CD14-positive monocyte (primary cell): ENCODE results near the gene EIF4EBP3. TPM values are rescaled to one million over a fixed set of nuclear protein-coding genes. Genes with fewer than 3 reads are reported as not detected.

Source experiments
- DNase-seq, 3 donors: peaks; one replicate each; pipeline ENCODE4 v3.0.0-alpha.2; 2011 to 2022
- H2AFZ ChIP-seq: 2 replicates; pipeline ENCODE4 v1.6.0; 2012; ENCODE audit warnings: mild to moderate bottlenecking, low read depth, low read length, inconsistent platforms; ENCODE audit not compliant: insufficient read depth, poor library complexity, severe bottlenecking
- H3K27ac ChIP-seq, 2 donors: 1 replicate in 1 of 2; 2 replicates in 1 of 2; pipeline ENCODE4 v1.5.1; 2012 to 2013; ENCODE audit warnings: low read length in 2 of 2, control low read depth in 1 of 2, inconsistent platforms in 1 of 2, low read depth in 1 of 2, mild to moderate bottlenecking in 1 of 2
- H3K27me3 ChIP-seq, 2 donors: one replicate each; pipeline versions ENCODE4 v1.6.0 to v1.6.1; 2011 to 2013; ENCODE audit warnings: low read length in 2 of 2; ENCODE audit not compliant: control insufficient read depth in 2 of 2, insufficient read depth in 2 of 2
- H3K36me3 ChIP-seq, 2 donors: replicated peaks in 1 of 2; 1 replicate in 1 of 2; 2 replicates in 1 of 2; pipeline versions ENCODE4 v1.5.1 to v1.6.1; 2012 to 2013; ENCODE audit warnings: low read length in 2 of 2, control low read depth in 1 of 2, inconsistent platforms in 1 of 2, mild to moderate bottlenecking in 1 of 2; ENCODE audit not compliant: insufficient read depth in 2 of 2, control insufficient read depth in 1 of 2
- H3K4me1 ChIP-seq, 2 donors: 1 replicate in 1 of 2; 2 replicates in 1 of 2; pipeline versions ENCODE4 v1.5.1 to v1.6.1; 2012 to 2013; ENCODE audit warnings: low read length in 2 of 2, control low read depth in 1 of 2, inconsistent platforms in 1 of 2, mild to moderate bottlenecking in 1 of 2, moderate library complexity in 1 of 2; ENCODE audit not compliant: insufficient read depth in 2 of 2, control insufficient read depth in 1 of 2
- H3K4me2 ChIP-seq: replicated peaks from 2 replicates; pipeline ENCODE3; 2012; ENCODE audit warnings: low read length, moderate library complexity, mild to moderate bottlenecking; ENCODE audit not compliant: poor library complexity, severe bottlenecking; ENCODE audit errors: extremely low read depth
- H3K4me3 ChIP-seq, 3 experiments: fragments of 200-600 bp in 1 of 3; sonication (generic) in 1 of 3; replicated peaks in 1 of 3; 1 replicate in 2 of 3; 2 replicates in 1 of 3; pipeline ENCODE4 v1.5.1; 2011 to 2013; ENCODE audit warnings: low read length in 3 of 3, mild to moderate bottlenecking in 3 of 3, control low read depth in 2 of 3, low read depth in 2 of 3, inconsistent platforms in 1 of 3, moderate library complexity in 1 of 3
- H3K79me2 ChIP-seq: 2 replicates; pipeline ENCODE4 v1.6.0; 2012; ENCODE audit warnings: mild to moderate bottlenecking, control low read depth, inconsistent platforms, low read length, moderate library complexity; ENCODE audit not compliant: insufficient read depth
- H3K9ac ChIP-seq: 2 replicates; pipeline ENCODE4 v1.6.0; 2017; ENCODE audit warnings: low read length, mild to moderate bottlenecking; ENCODE audit not compliant: insufficient read depth, poor library complexity, severe bottlenecking
- H3K9me3 ChIP-seq, 2 donors: replicated peaks in 1 of 2; 1 replicate in 1 of 2; 2 replicates in 1 of 2; pipeline versions ENCODE4 v1.5.1 to v1.6.1; 2012 to 2013; ENCODE audit warnings: low read length in 2 of 2, control low read depth in 1 of 2; ENCODE audit not compliant: control insufficient read depth in 1 of 2, insufficient read depth in 1 of 2
- H4K20me1 ChIP-seq: 2 replicates; pipeline ENCODE4 v1.6.0; 2012; ENCODE audit warnings: mild to moderate bottlenecking, low read length, control low read depth, moderate library complexity; ENCODE audit not compliant: insufficient read depth
- H3K27ac Mint-ChIP-seq, 7 donors: one replicate each; pipeline ENCODE4 v1.8.0; 2020; ENCODE audit warnings: mild to moderate bottlenecking in 7 of 7, mixed read lengths in 7 of 7, moderate library complexity in 6 of 7, inconsistent platforms in 2 of 7
- H3K27me3 Mint-ChIP-seq, 3 donors: one replicate each; pipeline ENCODE4 v1.8.0; 2021 to 2022; ENCODE audit warnings: low read depth in 3 of 3, mild to moderate bottlenecking in 3 of 3, mixed read lengths in 3 of 3, moderate library complexity in 3 of 3, inconsistent platforms in 1 of 3
- H3K36me3 Mint-ChIP-seq, 2 donors: one replicate each; pipeline ENCODE4 v1.8.0; 2020; ENCODE audit warnings: mixed read lengths in 2 of 2, inconsistent platforms in 1 of 2, mild to moderate bottlenecking in 1 of 2
- H3K4me1 Mint-ChIP-seq: one replicate; pipeline ENCODE4 v1.8.0; 2020; ENCODE audit warnings: mild to moderate bottlenecking, mixed read lengths
- H3K4me3 Mint-ChIP-seq, 2 donors: one replicate each; pipeline ENCODE4 v1.8.0; 2020; ENCODE audit warnings: mild to moderate bottlenecking in 2 of 2, mixed read lengths in 2 of 2, moderate library complexity in 1 of 2
- H3K9me3 Mint-ChIP-seq, 7 donors: one replicate each; pipeline ENCODE4 v1.8.0; 2020 to 2022; ENCODE audit warnings: mixed read lengths in 7 of 7, mild to moderate bottlenecking in 6 of 7, moderate library complexity in 6 of 7, inconsistent platforms in 2 of 7
- CTCF ChIP-seq: fragments of 200-600 bp; IDR thresholded peaks from one replicate; pipeline ENCODE4 v1.8.0; 2022; ENCODE audit warnings: antibody characterized with exemption, mild to moderate bottlenecking
- WGBS: methylation state at CpG from one replicate; pipeline ENCODE4 v1.1.5; 2013; ENCODE audit warnings: missing lambda C conversion rate; ENCODE audit not compliant: insufficient coverage; 5-methylcytosine and 5-hydroxymethylcytosine counted together
- intact Hi-C, 2 donors: fragments of 100-400 bp; cut with micrococcal nuclease; formaldehyde crosslinking; loops; one replicate each; pipeline versions ENCODE4 v1.15.0 to v1.15.1; 2023
- polyA plus RNA-seq, 3 donors: library from polyadenylated mRNA; depleted of rRNA in 1 of 3; unstranded in 2 of 3; stranded (reverse) in 1 of 3; fragments of 300-500 nt in 2 of 3; fragments of >200 nt in 1 of 3; fragmentation: Illumina TruSeq in 2 of 3; gene quantifications; 1 replicate in 2 of 3; 2 replicates in 1 of 3; pipeline ENCODE4 v1.2.3, GENCODE V29; 2012 to 2021

Gene EIF4EBP3
- polyA plus RNA-seq, 3 donors = 22.8 to 46.0 (median 41.9) TPM

- Histone ChIP-seq H3K27ac (peak overlapping the region in 1 of 2 donors; percentile 83), H3K27me3 (no peaks in the 10 kb centered on the region), H4K20me1 (peaks cover 6% of the 10 kb centered on the region), H3K36me3 (peaks cover 21 to 41% of the 10 kb centered on the region in 2 donors), H3K9ac (no peak overlapping the region), H3K4me3 (no peak overlapping the region), H3K79me2 (peaks cover 40% of the 10 kb centered on the region), H3K4me2 (no peak overlapping the region), H3K9me3 (no peaks in the 10 kb centered on the region), H2AFZ (no peak overlapping the region), H3K4me1 (peaks cover 44 to 78% of the 10 kb centered on the region in 2 donors)
- H3K27me3 Mint-ChIP-seq = peaks cover 0 to 2% (median 2%) of the 10 kb centered on the region in 3 donors
- H3K9me3 Mint-ChIP-seq = peaks cover 0 to 2% (median 0%) of the 10 kb centered on the region in 7 donors
- intact Hi-C loops = loop anchor here in 1 of 2 donors (10.0 kb wide), 1 partner anchor 148 kb away; no protein-coding TSS in a partner anchor
- H3K36me3 Mint-ChIP-seq = peaks cover 32 to 58% of the 10 kb centered on the region in 2 donors
- no peak overlapping the region for H3K4me3 Mint-ChIP-seq
- H3K4me1 Mint-ChIP-seq = peaks cover 66% of the 10 kb centered on the region
- H3K27ac Mint-ChIP-seq = peak overlapping the region in 6 of 7 donors; percentile 61 to 98 (median 96)
- TF ChIP-seq CTCF = no peak
- WGBS = 98% methylated on average over 22 of the region's 22 CpGs
- no peak for DNase-seq
Measured at GRCh38 chr5:140567136-140567818, 19.8 kb downstream of the EIF4EBP3 start.

GRCh38 chr5:140567871-140568270 lies 20.4 kb downstream of the EIF4EBP3 start:
- Histone ChIP-seq H3K4me1 (peaks cover 44 to 72% of the 10 kb centered on the region in 2 donors), H3K27me3 (no peaks in the 10 kb centered on the region), H3K79me2 (peaks cover 38% of the 10 kb centered on the region), H3K9ac (no peak overlapping the region), H2AFZ (no peak overlapping the region), H3K27ac (peak overlapping the region in 1 of 2 donors; percentile 83), H3K9me3 (no peaks in the 10 kb centered on the region), H3K36me3 (peaks cover 21 to 41% of the 10 kb centered on the region in 2 donors), H4K20me1 (peaks cover under 1% of the 10 kb centered on the region), H3K4me3 (no peak overlapping the region), H3K4me2 (no peak overlapping the region)
- Mint-ChIP-seq H3K9me3 (peaks cover 0 to 2% (median 0%) of the 10 kb centered on the region in 7 donors), H3K4me3 (no peak overlapping the region), H3K4me1 (peaks cover 61% of the 10 kb centered on the region), H3K27ac (peak overlapping the region in 6 of 7 donors; percentile 35 to 98 (median 96)), H3K36me3 (peaks cover 32 to 53% of the 10 kb centered on the region in 2 donors), H3K27me3 (peaks cover 0 to 2% (median 2%) of the 10 kb centered on the region in 3 donors)
- no peak for TF ChIP-seq CTCF
- 98% methylated on average over 9 of the region's 13 CpGs for WGBS
- peak in 1 of 3 donors; percentile 5 for DNase-seq
- intact Hi-C loops = loop anchor here in 1 of 2 donors (10.0 kb wide), 1 partner anchor 147 kb away; no protein-coding TSS in a partner anchor
